ENCODE results near the gene ZYG11B.

ZYG11B gene

GRCh38 chr1:52751589-52752483 lies 25.6 kb downstream of the ZYG11B start:
- TF ChIP-seq POLR2AphosphoS5 (IDR thresholded peaks at IDR 0.05; ENCODE audit: low read depth, low read length): no peak
- no peak for TF ChIP-seq POU2F2 (IDR thresholded peaks at IDR 0.05; ENCODE audit: low read depth, low read length)
- TF ChIP-seq POLR2A (IDR thresholded peaks at IDR 0.05; ENCODE audit: low read depth, low read length): no peak
- TF ChIP-seq SPI1 (IDR thresholded peaks at IDR 0.05; ENCODE audit: low read depth, low read length): no peak
- no peak for TF ChIP-seq PAX5 (IDR thresholded peaks at IDR 0.05; ENCODE audit: insufficient read depth, low read length, severe bottlenecking)
- no peak for TF ChIP-seq TAF1 (IDR thresholded peaks at IDR 0.05; ENCODE audit: low read depth, low read length)
- DNase-seq (ENCODE audit: insufficient read length, low spot score) (no peak), FAIRE-seq (no peak)

GRCh38 chr1:52752484-52752826 lies 26.2 kb downstream of the ZYG11B start:
- no peak for TF ChIP-seq POLR2A (IDR thresholded peaks at IDR 0.05; ENCODE audit: low read depth, low read length)
- TF ChIP-seq PAX5 (IDR thresholded peaks at IDR 0.05; ENCODE audit: insufficient read depth, low read length, severe bottlenecking): no peak
- TF ChIP-seq POLR2AphosphoS5 (IDR thresholded peaks at IDR 0.05; ENCODE audit: low read depth, low read length): no peak
- no peak for TF ChIP-seq POU2F2 (IDR thresholded peaks at IDR 0.05; ENCODE audit: low read depth, low read length)
- TF ChIP-seq SPI1 (IDR thresholded peaks at IDR 0.05; ENCODE audit: low read depth, low read length): no peak
- TF ChIP-seq TAF1 (IDR thresholded peaks at IDR 0.05; ENCODE audit: low read depth, low read length): no peak
- DNase-seq (ENCODE audit: insufficient read length, low spot score): no peak
- no peak for FAIRE-seq

- DNase-seq (ENCODE audit: insufficient read length, low spot score) (no peak), FAIRE-seq (no peak)
- no peak for TF ChIP-seq POLR2A (IDR thresholded peaks at IDR 0.05; ENCODE audit: low read depth, low read length)
- TF ChIP-seq POLR2AphosphoS5 (IDR thresholded peaks at IDR 0.05; ENCODE audit: low read depth, low read length): no peak
- no peak for TF ChIP-seq POU2F2 (IDR thresholded peaks at IDR 0.05; ENCODE audit: low read depth, low read length)
- TF ChIP-seq TAF1 (IDR thresholded peaks at IDR 0.05; ENCODE audit: low read depth, low read length): no peak
- TF ChIP-seq SPI1 (IDR thresholded peaks at IDR 0.05; ENCODE audit: low read depth, low read length): no peak
- TF ChIP-seq PAX5 (IDR thresholded peaks at IDR 0.05; ENCODE audit: insufficient read depth, low read length, severe bottlenecking): no peak
Measured at GRCh38 chr1:52753169-52753568, 26.9 kb downstream of the ZYG11B start.

DNA sequence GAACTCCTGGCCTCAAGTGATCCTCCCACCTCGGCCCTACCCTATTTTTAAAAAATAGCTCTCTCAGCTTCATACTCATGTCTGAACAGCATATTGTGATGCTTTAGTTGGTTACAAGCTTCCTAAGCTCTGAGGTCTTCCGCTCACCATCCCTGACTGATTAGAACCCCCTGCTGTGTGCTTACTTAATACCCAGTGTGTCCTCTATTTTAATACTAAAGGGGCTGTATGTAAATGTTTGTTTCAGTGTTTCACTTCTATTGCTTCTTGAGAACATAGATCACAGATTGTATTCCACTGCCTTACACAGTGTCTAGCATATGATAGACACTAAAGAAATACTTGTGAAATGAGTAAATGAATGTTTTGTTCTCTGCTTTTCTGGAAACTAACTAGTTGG lies 29.8 kb downstream of the ZYG11B start:
- TF ChIP-seq TAF1 (IDR thresholded peaks at IDR 0.05; ENCODE audit: low read depth, low read length) (no peak), SPI1 (IDR thresholded peaks at IDR 0.05; ENCODE audit: low read depth, low read length) (no peak), POU2F2 (IDR thresholded peaks at IDR 0.05; ENCODE audit: low read depth, low read length) (no peak), PAX5 (IDR thresholded peaks at IDR 0.05; ENCODE audit: insufficient read depth, low read length, severe bottlenecking) (no peak), POLR2A (IDR thresholded peaks at IDR 0.05; ENCODE audit: low read depth, low read length) (no peak), POLR2AphosphoS5 (IDR thresholded peaks at IDR 0.05; ENCODE audit: low read depth, low read length) (no peak)
- DNase-seq (ENCODE audit: insufficient read length, low spot score) (no peak), FAIRE-seq (no peak)

GRCh38 chr1:52759908-52760307 lies 33.7 kb downstream of the ZYG11B start:
- no peak for FAIRE-seq

DNA sequence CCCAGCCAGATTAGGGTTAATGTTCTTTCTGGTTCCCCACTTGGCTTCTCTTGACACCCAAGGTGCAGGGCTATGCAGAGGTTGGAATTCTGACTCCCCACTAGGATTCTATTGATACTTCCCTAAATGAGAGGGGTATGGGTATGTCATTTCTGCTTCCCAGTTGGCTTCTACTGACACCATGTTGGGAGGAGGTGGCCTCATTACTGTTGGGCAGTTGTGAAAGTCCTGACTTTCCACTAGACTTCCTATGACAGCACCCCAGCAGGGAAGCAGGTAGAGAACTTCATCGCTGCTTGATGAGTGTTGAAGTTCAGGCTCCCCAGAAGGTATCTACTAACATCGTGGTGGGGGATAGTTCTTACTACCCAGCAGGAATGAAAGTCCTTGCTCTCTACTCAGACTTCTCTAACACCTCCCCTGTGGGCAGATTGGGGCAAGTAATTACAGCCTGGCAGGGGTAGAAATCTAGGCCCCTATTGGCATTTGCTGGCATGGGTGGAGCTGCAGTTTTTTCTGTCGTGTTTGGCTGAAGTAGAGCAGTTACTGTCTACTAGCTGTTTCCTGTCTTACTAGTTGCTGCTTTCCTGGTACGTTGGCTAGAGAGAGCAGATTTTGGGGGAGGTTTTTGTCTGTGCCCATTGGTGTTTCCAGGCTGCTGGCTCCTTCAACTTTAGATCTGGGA lies 41.5 kb downstream of the ZYG11B start:
- FAIRE-seq (no peak), DNase-seq (ENCODE audit: insufficient read length, low spot score) (no peak)
- no peak for TF ChIP-seq POLR2AphosphoS5 (IDR thresholded peaks at IDR 0.05; ENCODE audit: low read depth, low read length)
- no peak for TF ChIP-seq PAX5 (IDR thresholded peaks at IDR 0.05; ENCODE audit: insufficient read depth, low read length, severe bottlenecking)
- no peak for TF ChIP-seq SPI1 (IDR thresholded peaks at IDR 0.05; ENCODE audit: low read depth, low read length)
- no peak for TF ChIP-seq POLR2A (IDR thresholded peaks at IDR 0.05; ENCODE audit: low read depth, low read length)
- TF ChIP-seq TAF1 (IDR thresholded peaks at IDR 0.05; ENCODE audit: low read depth, low read length): no peak
- TF ChIP-seq POU2F2 (IDR thresholded peaks at IDR 0.05; ENCODE audit: low read depth, low read length): no peak

More at GRCh38 chr1:52759908-52760307, 33.7 kb downstream of the ZYG11B start:
- TF ChIP-seq TAF1 (IDR thresholded peaks at IDR 0.05; ENCODE audit: low read depth, low read length): no peak
- TF ChIP-seq POLR2A (IDR thresholded peaks at IDR 0.05; ENCODE audit: low read depth, low read length): no peak
- no peak for TF ChIP-seq POLR2AphosphoS5 (IDR thresholded peaks at IDR 0.05; ENCODE audit: low read depth, low read length)
- no peak for TF ChIP-seq PAX5 (IDR thresholded peaks at IDR 0.05; ENCODE audit: insufficient read depth, low read length, severe bottlenecking)
- no peak for TF ChIP-seq POU2F2 (IDR thresholded peaks at IDR 0.05; ENCODE audit: low read depth, low read length)
- no peak for TF ChIP-seq SPI1 (IDR thresholded peaks at IDR 0.05; ENCODE audit: low read depth, low read length)
- DNase-seq (ENCODE audit: insufficient read length, low spot score): no peak

DNA sequence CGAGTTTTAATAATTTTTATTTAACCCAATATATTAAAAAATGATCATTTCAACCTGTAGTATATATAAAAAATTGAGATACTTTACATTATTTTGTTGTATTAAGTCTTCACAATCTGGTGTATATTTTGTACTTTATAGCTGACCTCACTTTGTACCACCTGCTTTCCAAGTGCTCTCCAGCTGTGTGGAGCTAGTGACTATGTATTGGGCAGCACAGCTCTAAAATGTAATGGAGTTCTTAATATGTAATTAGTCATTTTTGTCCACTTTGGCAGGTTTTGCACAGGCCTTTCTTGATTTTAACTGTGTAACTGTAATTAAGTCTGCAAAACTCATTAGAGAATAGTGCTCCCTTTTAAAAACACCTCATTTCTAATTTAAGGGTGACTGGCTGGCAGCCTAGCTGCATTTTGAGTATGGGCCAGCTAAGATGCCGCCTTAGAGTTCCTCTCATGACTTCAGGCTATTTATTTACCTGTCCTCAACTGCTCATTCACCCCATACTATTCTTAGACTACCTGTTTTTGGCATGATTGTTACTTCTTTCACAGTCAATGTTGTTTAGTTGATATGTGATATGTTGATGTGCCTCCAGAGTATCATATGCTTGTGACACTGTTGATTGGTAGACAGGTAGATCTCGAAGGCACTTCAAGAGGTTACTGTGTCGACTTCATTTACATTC lies 43.2 kb downstream of the ZYG11B start:
- FAIRE-seq: no peak

GRCh38 chr1:52771384-52771783 lies 45.1 kb downstream of the ZYG11B start:
- TF ChIP-seq PAX5 (IDR thresholded peaks at IDR 0.05; ENCODE audit: insufficient read depth, low read length, severe bottlenecking) (no peak), POLR2AphosphoS5 (IDR thresholded peaks at IDR 0.05; ENCODE audit: low read depth, low read length) (no peak), TAF1 (IDR thresholded peaks at IDR 0.05; ENCODE audit: low read depth, low read length) (no peak), POU2F2 (IDR thresholded peaks at IDR 0.05; ENCODE audit: low read depth, low read length) (no peak), POLR2A (IDR thresholded peaks at IDR 0.05; ENCODE audit: low read depth, low read length) (no peak), SPI1 (IDR thresholded peaks at IDR 0.05; ENCODE audit: low read depth, low read length) (no peak)
- no peak for DNase-seq (ENCODE audit: insufficient read length, low spot score)
- FAIRE-seq: no peak

More for the DNA sequence above, 43.2 kb downstream of the ZYG11B start:
- no peak for TF ChIP-seq POLR2A (IDR thresholded peaks at IDR 0.05; ENCODE audit: low read depth, low read length)
- TF ChIP-seq POU2F2 (IDR thresholded peaks at IDR 0.05; ENCODE audit: low read depth, low read length): no peak
- TF ChIP-seq POLR2AphosphoS5 (IDR thresholded peaks at IDR 0.05; ENCODE audit: low read depth, low read length): no peak
- no peak for TF ChIP-seq TAF1 (IDR thresholded peaks at IDR 0.05; ENCODE audit: low read depth, low read length)
- TF ChIP-seq SPI1 (IDR thresholded peaks at IDR 0.05; ENCODE audit: low read depth, low read length): no peak
- no peak for TF ChIP-seq PAX5 (IDR thresholded peaks at IDR 0.05; ENCODE audit: insufficient read depth, low read length, severe bottlenecking)
- no peak for DNase-seq (ENCODE audit: insufficient read length, low spot score)
